HG02623 (cell line): Measurements from ENCODE around the gene HOXC10.

Source experiments
- ATAC-seq: cut with Tn5 transposase; IDR thresholded peaks from one replicate; pipeline ENCODE4 v1.9.1; 2021; ENCODE audit warnings: moderate library complexity; ENCODE audit not compliant: unreplicated experiment

The HOXC10 gene

GRCh38 chr12:53984901-53985691 is at the start of gene HOXC10:
Gene HOXC10 (plus strand): TSS chr12:53985146. CDS start chr12:53985260, 114 bp downstream.
- ATAC-seq = no peak

GRCh38 chr12:53935383-53936341 is 49.3 kb upstream of the HOXC10 start:
- ATAC-seq = no peak

GRCh38 chr12:53937099-53937498 is 47.8 kb upstream of the HOXC10 start:
- no peak for ATAC-seq

- no peak for ATAC-seq
These were observed 47.2 kb upstream of the HOXC10 start for GRCh38 chr12:53937596-53938325.

GRCh38 chr12:53938326-53939140 is 46.4 kb upstream of the HOXC10 start, which contains the start of gene HOXC13:
Gene HOXC13 (plus strand): TSS chr12:53938831. CDS start chr12:53938907, 76 bp downstream.
- no peak for ATAC-seq

- no peak for ATAC-seq
These were observed 45.5 kb upstream of the HOXC10 start for GRCh38 chr12:53939141-53940108.

GRCh38 chr12:53940443-53941014 is 44.4 kb upstream of the HOXC10 start:
- no peak for ATAC-seq

GRCh38 chr12:53941187-53941586 is 43.8 kb upstream of the HOXC10 start:
- no peak for ATAC-seq

- no peak for ATAC-seq
These were observed 43.2 kb upstream of the HOXC10 start for GRCh38 chr12:53941750-53942149.

- ATAC-seq = no peak
These were observed 42.4 kb upstream of the HOXC10 start for GRCh38 chr12:53942467-53942997.

GRCh38 chr12:53944209-53944608 is 40.7 kb upstream of the HOXC10 start:
- ATAC-seq = no peak

- ATAC-seq = no peak
These were observed 39.8 kb upstream of the HOXC10 start for GRCh38 chr12:53944907-53945847.

- no peak for ATAC-seq
These were observed 37.2 kb upstream of the HOXC10 start for GRCh38 chr12:53947743-53948142.

- no peak for ATAC-seq
These were observed 36.0 kb upstream of the HOXC10 start for GRCh38 chr12:53948650-53949593.

- ATAC-seq = no peak
These were observed 35.1 kb upstream of the HOXC10 start for GRCh38 chr12:53949631-53950436.
